K562 (cell line): ENCODE results near the gene FBXO27. TPM values are rescaled to one million over a fixed set of nuclear protein-coding genes. Genes with fewer than 3 reads are reported as not detected.
A peak's percentile ranks its signal among the peaks of the same experiment; 100 is the strongest.

Experiments
- ATF7 ChIP-seq: fragments of 450-650 bp; IDR thresholded peaks from 2 replicates; pipeline ENCODE4 v1.7.1; 2014; ENCODE audit warnings: mild to moderate bottlenecking, moderate library complexity
- GATA2 ChIP-seq: sonication (generic); formaldehyde crosslinking; IDR thresholded peaks from 2 replicates; pipeline ENCODE4 v1.4.0; 2020; ENCODE audit warnings: mild to moderate bottlenecking, missing genetic modification reagents
- ID3 ChIP-seq, 2 experiments: fragments of 250-450 bp in 1 of 2; fragments of 450-650 bp in 1 of 2; sonication (Bioruptor Pico) in 1 of 2; IDR thresholded peaks; 2 replicates each; pipeline versions ENCODE4 v1.6.1 to v1.8.0; 2016 to 2021; ENCODE audit warnings: mild to moderate bottlenecking in 2 of 2, moderate library complexity in 2 of 2, missing compliant biosample characterization in 1 of 2, missing genetic modification characterization in 1 of 2
- MNT ChIP-seq, 2 experiments: fragments of 450-650 bp; conservative IDR thresholded peaks; 2 replicates each; pipeline ENCODE4 v1.6.1; 2017; ENCODE audit warnings: mild to moderate bottlenecking in 2 of 2, moderate library complexity in 2 of 2
- NR1H2 ChIP-seq: sonication (generic); formaldehyde crosslinking; IDR thresholded peaks from 2 replicates; pipeline ENCODE4 v1.4.0; 2020; ENCODE audit warnings: mild to moderate bottlenecking, missing genetic modification reagents
- NUFIP1 ChIP-seq: fragments of 450-650 bp; IDR thresholded peaks from 2 replicates; pipeline ENCODE4 v1.6.1; 2018; ENCODE audit not compliant: partially characterized antibody
- THRB ChIP-seq: fragments of 450-650 bp; formaldehyde crosslinking; conservative IDR thresholded peaks from 2 replicates; pipeline ENCODE4 v1.4.0; 2022; ENCODE audit warnings: mild to moderate bottlenecking, missing genetic modification characterization
- ZNF134 ChIP-seq: fragments of 250-450 bp; sonication (Bioruptor Pico); conservative IDR thresholded peaks from 2 replicates; pipeline ENCODE4 v1.4.0; 2020
- ZNF57 ChIP-seq: fragments of 450-650 bp; formaldehyde crosslinking; IDR thresholded peaks from 2 replicates; pipeline ENCODE4 v1.4.0; 2020; ENCODE audit warnings: mild to moderate bottlenecking, moderate library complexity
- polyA plus RNA-seq, 8 experiments: library from polyadenylated mRNA; depleted of rRNA in 4 of 8; stranded (reverse) in 5 of 8; unstranded in 3 of 8; fragments of >200 nt; fragmentation: Nextera tagmentation in 2 of 8; fragmentation: Illumina TruSeq in 1 of 8; extraction: Ambion mirVana in 2 of 8; extraction: Trizol in 1 of 8; gene quantifications; 2 replicates each; pipeline versions ENCODE4 v1.2.1 to v1.2.3, GENCODE V29; 2011 to 2014; ENCODE audit warnings: inconsistent platforms in 1 of 8, missing spikeins in 1 of 8
- total RNA-seq, 7 experiments: library from RNA; depleted of rRNA in 6 of 7; stranded (reverse); fragments of >200 nt in 6 of 7; fragmentation: Illumina TruSeq in 2 of 7; extraction: Trizol in 2 of 7; gene quantifications; 2 replicates each; pipeline versions ENCODE4 v1.2.1 to v1.2.3, GENCODE V29; 2011 to 2021; ENCODE audit warnings: low replicate concordance in 1 of 7
- TF ChIP-seq, protein P1 (sequence below), 2 experiments: IDR thresholded peaks in 1 of 2; conservative IDR thresholded peaks in 1 of 2; 2 replicates each; pipeline ENCODE4 v1.6.1; 2016; ENCODE audit warnings: low read depth in 2 of 2, mild to moderate bottlenecking in 1 of 2, missing compliant biosample characterization in 1 of 2, missing genetic modification characterization in 1 of 2, moderate library complexity in 1 of 2
- TF ChIP-seq, protein P2 (sequence below): fragments of 450-650 bp; IDR thresholded peaks from 2 replicates; pipeline ENCODE4 v1.7.1; 2018; ENCODE audit warnings: mild to moderate bottlenecking, low read depth; ENCODE audit not compliant: partially characterized antibody
- TF ChIP-seq, protein P3 (sequence below): fragments of 450-650 bp; IDR thresholded peaks from 2 replicates; pipeline ENCODE4 v1.6.1; 2016; ENCODE audit warnings: mild to moderate bottlenecking

Gene FBXO27
- total and polyA plus RNA-seq, 9 of the 15 experiments (the other 6 are each of a cell fraction or from before 2014, with no cell fraction given) = 1.8 to 11.0 (median 6.3) TPM

GRCh38 chr19:39046037-39046821, 13.9 kb upstream of the FBXO27 start (continued):
- TF ChIP-seq MNT (conservative IDR thresholded peaks at IDR 0.05) (peak in 1 of 2 experiments; percentile 24; a peak in 1 of 4 replicates), NR1H2 (CRISPR knock-in tag) (no peak), ATF7 (peak; percentile 26; the same call in 1 of the 2 replicates), THRB (CRISPR knock-in tag) (no peak), NUFIP1 (no peak), GATA2 (CRISPR knock-in tag) (peak; percentile 86), ZNF134 (CRISPR knock-in tag) (no peak), ID3 (CRISPR knock-in tag; IDR thresholded peaks at IDR 0.05) (no peak), ID3 (tag; IDR thresholded peaks at IDR 0.05) (no peak), ZNF57 (CRISPR knock-in tag) (no peak)
- TF ChIP-seq, protein P1, sequence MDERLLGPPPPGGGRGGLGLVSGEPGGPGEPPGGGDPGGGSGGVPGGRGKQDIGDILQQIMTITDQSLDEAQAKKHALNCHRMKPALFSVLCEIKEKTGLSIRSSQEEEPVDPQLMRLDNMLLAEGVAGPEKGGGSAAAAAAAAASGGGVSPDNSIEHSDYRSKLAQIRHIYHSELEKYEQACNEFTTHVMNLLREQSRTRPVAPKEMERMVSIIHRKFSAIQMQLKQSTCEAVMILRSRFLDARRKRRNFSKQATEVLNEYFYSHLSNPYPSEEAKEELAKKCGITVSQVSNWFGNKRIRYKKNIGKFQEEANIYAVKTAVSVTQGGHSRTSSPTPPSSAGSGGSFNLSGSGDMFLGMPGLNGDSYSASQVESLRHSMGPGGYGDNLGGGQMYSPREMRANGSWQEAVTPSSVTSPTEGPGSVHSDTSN (CRISPR knock-in tag; IDR thresholded peaks at IDR 0.05; ENCODE audit: low read depth) = no peak
- TF ChIP-seq, protein P1 (tag; conservative IDR thresholded peaks at IDR 0.05; ENCODE audit: low read depth) = peak; percentile 2; the same call in 1 of the 2 replicates
- TF ChIP-seq, protein P2, sequence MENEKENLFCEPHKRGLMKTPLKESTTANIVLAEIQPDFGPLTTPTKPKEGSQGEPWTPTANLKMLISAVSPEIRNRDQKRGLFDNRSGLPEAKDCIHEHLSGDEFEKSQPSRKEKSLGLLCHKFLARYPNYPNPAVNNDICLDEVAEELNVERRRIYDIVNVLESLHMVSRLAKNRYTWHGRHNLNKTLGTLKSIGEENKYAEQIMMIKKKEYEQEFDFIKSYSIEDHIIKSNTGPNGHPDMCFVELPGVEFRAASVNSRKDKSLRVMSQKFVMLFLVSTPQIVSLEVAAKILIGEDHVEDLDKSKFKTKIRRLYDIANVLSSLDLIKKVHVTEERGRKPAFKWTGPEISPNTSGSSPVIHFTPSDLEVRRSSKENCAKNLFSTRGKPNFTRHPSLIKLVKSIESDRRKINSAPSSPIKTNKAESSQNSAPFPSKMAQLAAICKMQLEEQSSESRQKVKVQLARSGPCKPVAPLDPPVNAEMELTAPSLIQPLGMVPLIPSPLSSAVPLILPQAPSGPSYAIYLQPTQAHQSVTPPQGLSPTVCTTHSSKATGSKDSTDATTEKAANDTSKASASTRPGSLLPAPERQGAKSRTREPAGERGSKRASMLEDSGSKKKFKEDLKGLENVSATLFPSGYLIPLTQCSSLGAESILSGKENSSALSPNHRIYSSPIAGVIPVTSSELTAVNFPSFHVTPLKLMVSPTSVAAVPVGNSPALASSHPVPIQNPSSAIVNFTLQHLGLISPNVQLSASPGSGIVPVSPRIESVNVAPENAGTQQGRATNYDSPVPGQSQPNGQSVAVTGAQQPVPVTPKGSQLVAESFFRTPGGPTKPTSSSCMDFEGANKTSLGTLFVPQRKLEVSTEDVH = peak; percentile 28
- TF ChIP-seq, protein P3, sequence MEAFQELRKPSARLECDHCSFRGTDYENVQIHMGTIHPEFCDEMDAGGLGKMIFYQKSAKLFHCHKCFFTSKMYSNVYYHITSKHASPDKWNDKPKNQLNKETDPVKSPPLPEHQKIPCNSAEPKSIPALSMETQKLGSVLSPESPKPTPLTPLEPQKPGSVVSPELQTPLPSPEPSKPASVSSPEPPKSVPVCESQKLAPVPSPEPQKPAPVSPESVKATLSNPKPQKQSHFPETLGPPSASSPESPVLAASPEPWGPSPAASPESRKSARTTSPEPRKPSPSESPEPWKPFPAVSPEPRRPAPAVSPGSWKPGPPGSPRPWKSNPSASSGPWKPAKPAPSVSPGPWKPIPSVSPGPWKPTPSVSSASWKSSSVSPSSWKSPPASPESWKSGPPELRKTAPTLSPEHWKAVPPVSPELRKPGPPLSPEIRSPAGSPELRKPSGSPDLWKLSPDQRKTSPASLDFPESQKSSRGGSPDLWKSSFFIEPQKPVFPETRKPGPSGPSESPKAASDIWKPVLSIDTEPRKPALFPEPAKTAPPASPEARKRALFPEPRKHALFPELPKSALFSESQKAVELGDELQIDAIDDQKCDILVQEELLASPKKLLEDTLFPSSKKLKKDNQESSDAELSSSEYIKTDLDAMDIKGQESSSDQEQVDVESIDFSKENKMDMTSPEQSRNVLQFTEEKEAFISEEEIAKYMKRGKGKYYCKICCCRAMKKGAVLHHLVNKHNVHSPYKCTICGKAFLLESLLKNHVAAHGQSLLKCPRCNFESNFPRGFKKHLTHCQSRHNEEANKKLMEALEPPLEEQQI = no peak
